NCI-H526 treated with DMSO at 0.1 percent for 48 hours (cell line): ENCODE measurements around the gene HAGHL.

Source experiments
- DNase-seq: peaks from one replicate; lab custom pipeline; 2025; lab: John Stamatoyannopoulos, UW

HAGHL gene

DNA sequence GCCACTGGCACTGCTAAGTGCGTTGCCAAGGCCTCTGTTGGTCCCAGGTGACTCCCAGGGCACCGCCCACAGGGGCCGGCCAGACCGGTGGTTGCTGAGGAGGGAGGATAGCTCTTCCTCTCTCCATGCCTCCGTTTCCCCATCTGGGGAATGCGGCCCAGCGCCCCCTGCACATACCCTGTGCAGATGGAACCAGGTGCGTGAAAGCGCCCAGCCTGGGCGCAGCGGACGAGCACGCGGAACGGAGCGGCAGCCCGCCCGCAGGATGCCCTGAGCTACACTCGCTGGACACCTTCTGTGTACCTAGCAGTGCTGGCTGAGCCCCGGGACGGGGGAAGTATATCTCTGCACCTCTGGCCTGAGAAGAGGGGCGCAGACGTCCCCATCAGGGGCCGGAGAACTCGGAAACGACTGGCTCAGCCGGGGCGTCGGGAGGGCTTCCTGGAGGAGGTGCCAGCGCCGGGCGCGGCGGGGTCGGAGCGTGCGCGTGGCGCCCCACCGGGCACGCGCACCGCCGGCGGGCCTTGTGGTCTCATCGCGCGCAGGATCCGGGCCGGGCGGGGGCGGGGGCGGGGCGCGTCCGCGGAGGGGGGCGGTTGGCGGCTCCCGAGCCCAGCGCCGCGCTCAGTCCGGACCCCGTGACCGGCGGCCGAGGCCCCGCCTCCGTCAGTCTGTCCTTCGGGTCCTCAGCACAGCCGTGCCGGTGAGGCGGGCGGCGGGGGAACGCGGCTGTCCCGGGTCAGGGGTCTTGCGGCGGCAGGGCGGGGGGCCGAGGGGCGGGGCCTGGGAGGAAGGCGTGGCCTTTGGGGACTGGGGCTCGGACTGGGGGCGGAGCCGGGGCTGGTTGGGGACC, at the start of gene HAGHL, which contains the start of gene CCDC78:
TSS of gene HAGHL (plus strand) at position 669 of the 853 bp plus-strand sequence. CDS start 404 bp downstream, outside the sequence.
TSS of gene CCDC78 (minus strand) at position 6 of the 853 bp plus-strand sequence. CDS start 76 bp downstream, outside the sequence.
- DNase-seq = peak; percentile 43

DNA sequence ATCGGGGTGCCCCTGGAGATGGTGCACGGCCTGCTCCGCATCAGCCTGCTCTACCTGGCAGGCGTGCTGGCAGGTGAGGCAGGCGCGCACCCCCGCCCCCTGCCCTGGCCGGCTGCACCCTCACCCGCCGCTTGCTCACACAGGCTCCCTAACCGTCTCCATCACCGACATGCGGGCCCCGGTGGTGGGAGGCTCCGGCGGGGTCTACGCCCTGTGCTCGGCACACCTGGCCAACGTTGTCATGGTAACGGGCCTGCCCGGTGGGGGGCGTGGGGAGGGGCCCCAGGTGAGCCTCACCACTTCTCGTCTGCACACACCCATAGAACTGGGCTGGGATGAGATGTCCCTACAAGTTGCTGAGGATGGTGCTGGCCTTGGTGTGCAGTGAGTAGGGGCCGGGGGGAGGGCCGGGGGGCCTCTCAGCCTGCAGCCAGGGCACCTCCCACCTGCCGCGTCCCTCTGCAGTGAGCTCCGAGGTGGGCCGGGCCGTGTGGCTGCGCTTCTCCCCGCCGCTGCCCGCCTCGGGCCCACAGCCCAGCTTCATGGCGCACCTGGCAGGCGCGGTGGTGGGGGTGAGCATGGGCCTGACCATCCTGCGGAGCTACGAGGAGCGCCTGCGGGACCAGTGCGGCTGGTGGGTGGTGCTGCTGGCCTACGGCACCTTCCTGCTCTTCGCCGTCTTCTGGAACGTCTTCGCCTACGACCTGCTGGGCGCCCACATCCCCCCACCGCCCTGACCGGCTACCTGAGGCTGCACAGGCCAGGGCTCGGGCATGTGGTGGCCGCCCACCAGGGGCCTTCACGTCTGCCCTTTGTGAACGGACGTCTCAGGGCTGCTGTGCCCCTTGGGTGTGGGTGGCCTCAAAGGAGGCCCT, 49.4 kb upstream of the HAGHL start:
- DNase-seq = peak; percentile 58

DNA sequence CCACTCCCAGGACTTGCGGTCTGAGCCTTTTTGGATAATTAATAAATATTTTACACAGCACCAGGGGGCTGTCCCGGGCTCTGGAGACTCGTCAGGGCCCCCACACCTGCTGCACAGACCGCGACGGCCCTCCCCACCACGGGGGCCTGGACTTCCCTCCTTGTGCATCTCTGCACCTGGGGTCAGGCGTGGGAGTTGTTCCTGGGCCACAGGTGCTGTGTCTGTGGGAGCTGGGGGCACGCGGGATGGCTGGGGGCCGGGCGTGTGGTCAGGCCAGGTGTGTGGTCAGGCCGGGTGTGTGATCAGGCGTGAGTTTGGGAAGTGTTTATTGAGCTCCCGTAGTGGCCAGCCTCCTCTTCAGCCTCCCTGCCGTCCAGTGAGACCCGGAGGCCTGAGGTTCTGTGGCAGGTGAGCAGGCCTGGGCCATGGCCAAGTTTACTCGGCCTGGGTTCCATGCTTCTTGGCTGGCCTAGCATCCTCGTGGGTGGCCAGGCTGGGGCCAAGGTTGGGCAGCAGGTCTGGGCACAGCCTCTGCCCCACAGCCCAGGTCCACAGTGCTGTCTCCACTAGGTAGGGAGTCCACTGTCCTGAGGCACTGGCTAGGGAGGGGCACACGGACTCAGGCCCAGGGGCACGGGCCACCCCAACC, 48.6 kb upstream of the HAGHL start:
- DNase-seq = no peak

GRCh38 chr16:678858-679813, 47.8 kb upstream of the HAGHL start:
- peak; percentile 60 for DNase-seq

DNA sequence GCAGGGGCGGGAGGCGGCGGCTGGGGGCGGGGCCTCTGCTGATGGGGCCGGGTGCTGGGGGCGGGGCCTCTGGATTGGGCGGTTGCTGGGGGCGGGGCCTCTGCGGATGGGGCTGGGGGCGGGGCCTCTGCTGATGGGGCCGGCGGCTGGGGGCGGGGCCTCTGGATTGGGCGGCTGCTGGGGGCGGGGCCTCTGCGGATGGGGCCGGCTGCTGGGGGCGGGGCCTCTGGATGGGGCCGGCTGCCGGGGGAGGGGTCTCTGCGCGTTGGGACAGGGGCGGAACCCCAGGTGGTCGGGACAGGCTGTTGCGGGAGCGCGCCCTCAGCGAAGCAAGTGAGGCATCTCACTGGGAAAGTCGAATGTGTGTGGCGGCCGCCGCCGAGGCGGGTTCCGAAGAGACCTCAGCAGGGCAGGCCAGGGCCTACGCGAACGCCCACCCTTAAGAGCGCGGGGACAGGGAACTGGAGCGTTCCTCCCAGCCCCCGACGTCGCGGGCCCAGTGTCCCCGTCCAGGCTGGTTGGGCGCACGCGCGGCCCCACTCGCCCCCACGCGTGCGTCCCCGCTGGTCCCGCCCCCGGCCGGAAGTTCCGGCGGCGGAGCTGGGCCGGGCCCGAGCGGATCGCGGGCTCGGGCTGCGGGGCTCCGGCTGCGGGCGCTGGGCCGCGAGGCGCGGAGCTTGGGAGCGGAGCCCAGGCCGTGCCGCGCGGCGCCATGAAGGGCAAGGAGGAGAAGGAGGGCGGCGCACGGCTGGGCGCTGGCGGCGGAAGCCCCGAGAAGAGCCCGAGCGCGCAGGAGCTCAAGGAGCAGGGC, 46.9 kb upstream of the HAGHL start, which contains the start of gene STUB1:
TSS of gene STUB1 (plus strand) at position 597 of the 811 bp plus-strand sequence. CDS start at position 713, 116 bp downstream.
- peak; percentile 71 for DNase-seq

DNA sequence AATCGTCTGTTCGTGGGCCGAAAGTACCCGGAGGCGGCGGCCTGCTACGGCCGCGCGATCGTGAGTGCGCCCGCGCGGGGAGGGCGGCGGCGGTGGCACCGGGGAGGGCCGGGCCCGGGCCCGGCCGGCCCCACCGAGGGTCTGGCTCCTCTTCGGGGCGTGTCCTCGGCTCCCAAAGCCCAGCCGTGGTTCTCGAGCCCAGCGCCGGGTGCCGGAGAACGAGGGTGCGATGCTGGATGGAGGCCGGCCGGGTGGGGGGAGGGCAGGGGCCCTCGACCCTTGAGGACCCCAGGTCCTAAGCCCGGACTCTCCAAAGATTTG, 46.3 kb upstream of the HAGHL start:
- DNase-seq = no peak

GRCh38 chr16:680967-681745, 45.8 kb upstream of the HAGHL start:
- no peak for DNase-seq

- no peak for DNase-seq
Observed at GRCh38 chr16:681746-682427, 45.0 kb upstream of the HAGHL start.

- DNase-seq = no peak
Observed at GRCh38 chr16:682493-683395, 44.2 kb upstream of the HAGHL start.

- DNase-seq = no peak
Observed at GRCh38 chr16:683396-684070, 43.4 kb upstream of the HAGHL start.

GRCh38 chr16:684071-684794, 42.7 kb upstream of the HAGHL start, which contains the start of gene JMJD8:
TSS of gene JMJD8 (minus strand) at chr16:684334. CDS start at chr16:684319, 15 bp downstream.
- peak; percentile 78 for DNase-seq

- DNase-seq = peak; percentile 43
Observed at GRCh38 chr16:684961-685696, 41.8 kb upstream of the HAGHL start.

DNA sequence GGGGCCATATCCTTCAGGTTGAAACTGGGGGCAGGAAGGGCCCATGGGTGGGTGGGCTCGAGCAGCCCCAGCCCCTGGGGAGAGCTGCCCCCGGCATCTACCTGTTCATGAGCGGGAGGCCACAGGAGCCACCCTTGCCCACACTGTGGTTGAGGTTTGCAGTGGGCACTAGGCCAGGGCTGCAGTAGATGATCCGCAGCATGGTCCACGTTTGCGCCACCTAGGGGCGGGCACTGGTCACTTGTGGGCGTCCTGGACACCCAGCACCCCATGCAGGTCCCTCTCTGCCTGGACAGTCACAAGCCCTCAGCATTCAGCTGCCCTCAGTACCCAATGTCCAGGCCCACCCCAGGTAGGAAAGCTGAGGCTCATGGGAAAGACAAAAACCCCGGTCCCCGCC, 40.9 kb upstream of the HAGHL start:
- no peak for DNase-seq

- no peak for DNase-seq
Observed at GRCh38 chr16:686459-687260, 40.2 kb upstream of the HAGHL start.

GRCh38 chr16:687499-687898, 39.4 kb upstream of the HAGHL start:
- DNase-seq = no peak
